HEK293 (cell line): ENCODE data around the gene MPV17.

ENCODE experiments used
- CTCF ChIA-PET: fragments of 350-600 bp; formaldehyde crosslinking; extraction: SDS; loops from one replicate; lab custom pipeline; 2021; ENCODE audit warnings: antibody characterized with exemption; lab: Yijun Ruan, JAX
- POLR2A ChIA-PET: fragments of 300-600 bp; formaldehyde crosslinking; extraction: SDS; loops from one replicate; lab custom pipeline; 2020; ENCODE audit warnings: antibody characterized with exemption, inconsistent platforms; lab: Yijun Ruan, JAX
- H3K27ac ChIP-seq: fragments of 200-500 bp; sonication (Bioruptor generic); 2 replicates; pipeline ENCODE4 v1.5.1; 2014; ENCODE audit warnings: low read depth, low read length, control low read depth, inconsistent platforms; ENCODE audit errors: extremely low read depth
- H3K36me3 ChIP-seq, 2 experiments: fragments of 200-500 bp in 1 of 2; sonication (Bioruptor generic) in 1 of 2; 1 replicate in 1 of 2; 2 replicates in 1 of 2; pipeline ENCODE4 v1.5.1; 2014 to 2017; ENCODE audit warnings: inconsistent platforms in 2 of 2, low read length in 2 of 2; ENCODE audit not compliant: control insufficient read depth in 2 of 2, insufficient read depth in 1 of 2
- H3K4me1 ChIP-seq: fragments of 200-500 bp; sonication (Bioruptor generic); 2 replicates; pipeline ENCODE4 v1.5.1; 2014; ENCODE audit warnings: mild to moderate bottlenecking, low read length, inconsistent platforms; ENCODE audit not compliant: control insufficient read depth, insufficient read depth
- H3K4me3 ChIP-seq: 2 replicates; pipeline ENCODE4 v1.5.1; 2011; ENCODE audit warnings: low read depth, mild to moderate bottlenecking, control low read depth, low read length, moderate library complexity
- H3K9me3 ChIP-seq: fragments of 200-500 bp; sonication (Bioruptor generic); 2 replicates; pipeline ENCODE4 v1.5.1; 2014; ENCODE audit warnings: low read depth, low read length, inconsistent platforms; ENCODE audit not compliant: control insufficient read depth, insufficient read depth
- HIC1 ChIP-seq: fragments of 450-650 bp; formaldehyde crosslinking; IDR thresholded peaks from 2 replicates; pipeline ENCODE4 v1.5.1; 2016; ENCODE audit warnings: missing biosample characterization, missing genetic modification characterization
- KLF1 ChIP-seq: fragments of 450-650 bp; formaldehyde crosslinking; IDR thresholded peaks from 2 replicates; pipeline ENCODE4 v1.5.1; 2016; ENCODE audit warnings: missing biosample characterization, missing genetic modification characterization
- MZF1 ChIP-seq: fragments of 450-650 bp; formaldehyde crosslinking; IDR thresholded peaks from 2 replicates; pipeline ENCODE4 v1.5.1; 2017; ENCODE audit warnings: missing biosample characterization, missing genetic modification characterization, borderline replicate concordance
- PATZ1 ChIP-seq: fragments of 450-650 bp; formaldehyde crosslinking; IDR thresholded peaks from 2 replicates; pipeline ENCODE4 v1.5.1; 2016; ENCODE audit warnings: missing biosample characterization, missing genetic modification characterization
- ZBTB44 ChIP-seq: fragments of 450-650 bp; IDR thresholded peaks from 2 replicates; pipeline ENCODE4 v1.5.1; 2018; ENCODE audit warnings: missing biosample characterization, mild to moderate bottlenecking, missing genetic modification characterization
- ZBTB6 ChIP-seq: fragments of 450-650 bp; formaldehyde crosslinking; IDR thresholded peaks from 2 replicates; pipeline ENCODE4 v1.5.1; 2017; ENCODE audit warnings: missing biosample characterization, missing genetic modification characterization
- ZFHX2 ChIP-seq: fragments of 450-650 bp; formaldehyde crosslinking; conservative IDR thresholded peaks from 2 replicates; pipeline ENCODE4 v1.5.1; 2016; ENCODE audit warnings: missing biosample characterization, missing genetic modification characterization
- ZNF155 ChIP-seq: fragments of 450-650 bp; formaldehyde crosslinking; IDR thresholded peaks from 2 replicates; pipeline ENCODE4 v1.5.1; 2016; ENCODE audit warnings: missing biosample characterization, missing genetic modification characterization
- ZNF202 ChIP-seq: fragments of 450-650 bp; formaldehyde crosslinking; IDR thresholded peaks from 2 replicates; pipeline ENCODE4 v1.5.1; 2016; ENCODE audit warnings: missing biosample characterization, missing genetic modification characterization, borderline replicate concordance
- ZNF214 ChIP-seq: fragments of 450-650 bp; formaldehyde crosslinking; IDR thresholded peaks from 2 replicates; pipeline ENCODE4 v1.5.1; 2017; ENCODE audit warnings: missing biosample characterization, mild to moderate bottlenecking, missing genetic modification characterization, borderline replicate concordance
- ZNF223 ChIP-seq: fragments of 450-650 bp; formaldehyde crosslinking; IDR thresholded peaks from 2 replicates; pipeline ENCODE4 v1.5.1; 2016; ENCODE audit warnings: missing biosample characterization, missing genetic modification characterization
- ZNF248 ChIP-seq: fragments of 450-650 bp; formaldehyde crosslinking; IDR thresholded peaks from 2 replicates; pipeline ENCODE4 v1.5.1; 2017; ENCODE audit warnings: missing biosample characterization, missing genetic modification characterization
- ZNF26 ChIP-seq: fragments of 450-650 bp; formaldehyde crosslinking; IDR thresholded peaks from 2 replicates; pipeline ENCODE4 v1.5.1; 2016; ENCODE audit warnings: missing biosample characterization, missing genetic modification characterization
- ZNF292 ChIP-seq: fragments of 450-650 bp; formaldehyde crosslinking; IDR thresholded peaks from 2 replicates; pipeline ENCODE4 v1.5.1; 2016; ENCODE audit warnings: low read depth, missing biosample characterization, missing genetic modification characterization, borderline replicate concordance
- ZNF341 ChIP-seq: fragments of 450-650 bp; formaldehyde crosslinking; IDR thresholded peaks from 2 replicates; pipeline ENCODE4; 2016; ENCODE audit warnings: low read depth, missing biosample characterization, missing genetic modification characterization
- ZNF510 ChIP-seq: fragments of 450-650 bp; formaldehyde crosslinking; IDR thresholded peaks from 2 replicates; pipeline ENCODE4 v1.5.1; 2018; ENCODE audit warnings: mild to moderate bottlenecking, missing genetic modification characterization, missing biosample characterization; ENCODE audit not compliant: insufficient replicate concordance
- ZNF645 ChIP-seq: fragments of 450-650 bp; formaldehyde crosslinking; IDR thresholded peaks from 2 replicates; pipeline ENCODE4; 2016; ENCODE audit warnings: missing biosample characterization, missing genetic modification characterization
- ZNF791 ChIP-seq: fragments of 450-650 bp; formaldehyde crosslinking; IDR thresholded peaks from 2 replicates; pipeline ENCODE4 v1.5.1; 2016; ENCODE audit warnings: missing biosample characterization, missing genetic modification characterization
- ZSCAN23 ChIP-seq: fragments of 450-650 bp; formaldehyde crosslinking; IDR thresholded peaks from 2 replicates; pipeline ENCODE4 v1.5.1; 2016; ENCODE audit warnings: missing biosample characterization, missing genetic modification characterization

MPV17 gene

GRCh38 chr2:27336173-27336572, 13.3 kb upstream of the MPV17 start:
- POLR2A ChIA-PET, result no interaction called here
- no peak overlapping the region for H3K27ac ChIP-seq
- H3K4me1 ChIP-seq, result no peaks in the 10 kb centered on the region
- CTCF ChIA-PET, result no interaction called here
- TF ChIP-seq ZNF791 (tag by site-specific recombination) (no peak), ZNF202 (tag by site-specific recombination) (no peak), ZBTB44 (tag by site-specific recombination) (no peak), ZNF26 (tag by site-specific recombination) (no peak), ZNF214 (tag by site-specific recombination) (no peak), ZBTB6 (no peak), ZNF292 (tag by site-specific recombination) (no peak), ZNF223 (tag by site-specific recombination) (no peak), PATZ1 (tag by site-specific recombination) (no peak)
- no peak overlapping the region for H3K4me3 ChIP-seq
- no peaks in the 10 kb centered on the region for H3K9me3 ChIP-seq
- H3K36me3 ChIP-seq, result peaks cover 71 to 75% of the 10 kb centered on the region in 2 experiments

GRCh38 chr2:27335311-27335710, 12.4 kb upstream of the MPV17 start:
- no peaks in the 10 kb centered on the region for H3K9me3 ChIP-seq
- no peak overlapping the region for H3K27ac ChIP-seq
- POLR2A ChIA-PET, result no interaction called here
- peaks cover 67 to 76% of the 10 kb centered on the region in 2 experiments for H3K36me3 ChIP-seq
- H3K4me3 ChIP-seq, result no peak overlapping the region
- CTCF ChIA-PET, result no interaction called here
- no peak for TF ChIP-seq ZNF791 (tag by site-specific recombination)
- no peak for TF ChIP-seq ZNF155 (tag by site-specific recombination)
- no peak for TF ChIP-seq MZF1 (tag by site-specific recombination)
- H3K4me1 ChIP-seq, result no peaks in the 10 kb centered on the region

GRCh38 chr2:27324720-27325119, 1.8 kb upstream of the MPV17 start:
- H3K9me3 ChIP-seq, result no peaks in the 10 kb centered on the region
- peaks cover 6% of the 10 kb centered on the region; the same call in 1 of the 2 replicates for H3K4me1 ChIP-seq
- POLR2A ChIA-PET, result no interaction called here
- H3K4me3 ChIP-seq, result no peak overlapping the region
- H3K36me3 ChIP-seq, result peaks cover 21 to 41% of the 10 kb centered on the region in 2 experiments
- CTCF ChIA-PET, result no interaction called here
- H3K27ac ChIP-seq, result no peak overlapping the region
- no peak for TF ChIP-seq ZNF510 (tag by site-specific recombination)
- TF ChIP-seq KLF1 (tag by site-specific recombination), result no peak
- TF ChIP-seq ZFHX2 (tag by site-specific recombination), result no peak
- TF ChIP-seq ZNF341 (tag by site-specific recombination), result no peak
- TF ChIP-seq ZNF214 (tag by site-specific recombination), result no peak
- no peak for TF ChIP-seq ZSCAN23 (tag by site-specific recombination)
- no peak for TF ChIP-seq ZNF248 (tag by site-specific recombination)
- TF ChIP-seq ZNF645 (tag by site-specific recombination), result no peak
- no peak for TF ChIP-seq HIC1 (tag by site-specific recombination)
